ENCODE measurements around the gene CEP57.

GRCh38 chr11:95790933-95791708, 823 bp downstream of the CEP57 start:
- TF ChIP-seq, protein P1, sequence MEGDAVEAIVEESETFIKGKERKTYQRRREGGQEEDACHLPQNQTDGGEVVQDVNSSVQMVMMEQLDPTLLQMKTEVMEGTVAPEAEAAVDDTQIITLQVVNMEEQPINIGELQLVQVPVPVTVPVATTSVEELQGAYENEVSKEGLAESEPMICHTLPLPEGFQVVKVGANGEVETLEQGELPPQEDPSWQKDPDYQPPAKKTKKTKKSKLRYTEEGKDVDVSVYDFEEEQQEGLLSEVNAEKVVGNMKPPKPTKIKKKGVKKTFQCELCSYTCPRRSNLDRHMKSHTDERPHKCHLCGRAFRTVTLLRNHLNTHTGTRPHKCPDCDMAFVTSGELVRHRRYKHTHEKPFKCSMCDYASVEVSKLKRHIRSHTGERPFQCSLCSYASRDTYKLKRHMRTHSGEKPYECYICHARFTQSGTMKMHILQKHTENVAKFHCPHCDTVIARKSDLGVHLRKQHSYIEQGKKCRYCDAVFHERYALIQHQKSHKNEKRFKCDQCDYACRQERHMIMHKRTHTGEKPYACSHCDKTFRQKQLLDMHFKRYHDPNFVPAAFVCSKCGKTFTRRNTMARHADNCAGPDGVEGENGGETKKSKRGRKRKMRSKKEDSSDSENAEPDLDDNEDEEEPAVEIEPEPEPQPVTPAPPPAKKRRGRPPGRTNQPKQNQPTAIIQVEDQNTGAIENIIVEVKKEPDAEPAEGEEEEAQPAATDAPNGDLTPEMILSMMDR (IDR thresholded peaks at IDR 0.05): no peak
- TF ChIP-seq POLR2A (IDR thresholded peaks at IDR 0.05): peak; percentile 88

All from right lobe of liver (tissue), 4 donors.